Measurements from ENCODE around the gene RTP1.

DNA sequence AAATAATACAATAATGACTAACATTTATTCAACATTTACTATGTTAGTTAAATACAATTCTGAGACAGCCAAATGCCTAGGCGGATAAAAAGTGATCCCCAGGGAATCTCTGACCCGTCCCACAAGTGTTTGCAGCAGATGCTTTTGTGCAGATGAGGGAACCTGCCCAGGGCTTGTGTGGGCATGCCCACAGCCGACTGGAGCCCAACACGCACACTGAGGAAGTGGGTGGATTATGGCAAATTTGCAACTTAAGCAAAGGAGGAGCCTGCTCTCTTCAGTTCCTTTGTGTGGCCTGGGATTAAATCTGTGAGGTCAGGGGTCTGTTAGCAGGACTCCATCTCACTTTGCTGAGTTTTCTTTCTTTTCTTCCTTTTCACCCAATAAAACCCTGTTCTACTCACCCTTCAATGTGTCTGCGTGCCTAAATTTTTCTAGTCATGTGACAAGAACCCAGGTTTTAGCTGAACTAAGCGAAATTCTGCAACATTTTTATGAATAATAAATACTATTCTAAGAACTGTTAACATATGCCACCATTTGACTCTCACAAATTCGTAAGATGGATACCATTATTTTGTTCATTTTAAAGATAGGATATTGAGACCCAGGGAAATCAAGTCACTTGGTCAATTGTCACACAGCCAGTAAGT is 13.9 kb upstream of the RTP1 start:
- TF ChIP-seq POLR2A (IDR thresholded peaks at IDR 0.05; ENCODE audit: low read depth, low read length), result no peak
- TF ChIP-seq, protein P1, sequence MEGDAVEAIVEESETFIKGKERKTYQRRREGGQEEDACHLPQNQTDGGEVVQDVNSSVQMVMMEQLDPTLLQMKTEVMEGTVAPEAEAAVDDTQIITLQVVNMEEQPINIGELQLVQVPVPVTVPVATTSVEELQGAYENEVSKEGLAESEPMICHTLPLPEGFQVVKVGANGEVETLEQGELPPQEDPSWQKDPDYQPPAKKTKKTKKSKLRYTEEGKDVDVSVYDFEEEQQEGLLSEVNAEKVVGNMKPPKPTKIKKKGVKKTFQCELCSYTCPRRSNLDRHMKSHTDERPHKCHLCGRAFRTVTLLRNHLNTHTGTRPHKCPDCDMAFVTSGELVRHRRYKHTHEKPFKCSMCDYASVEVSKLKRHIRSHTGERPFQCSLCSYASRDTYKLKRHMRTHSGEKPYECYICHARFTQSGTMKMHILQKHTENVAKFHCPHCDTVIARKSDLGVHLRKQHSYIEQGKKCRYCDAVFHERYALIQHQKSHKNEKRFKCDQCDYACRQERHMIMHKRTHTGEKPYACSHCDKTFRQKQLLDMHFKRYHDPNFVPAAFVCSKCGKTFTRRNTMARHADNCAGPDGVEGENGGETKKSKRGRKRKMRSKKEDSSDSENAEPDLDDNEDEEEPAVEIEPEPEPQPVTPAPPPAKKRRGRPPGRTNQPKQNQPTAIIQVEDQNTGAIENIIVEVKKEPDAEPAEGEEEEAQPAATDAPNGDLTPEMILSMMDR (conservative IDR thresholded peaks at IDR 0.05; ENCODE audit: low read depth, low read length), result no peak
- TF ChIP-seq RCOR1 (IDR thresholded peaks at IDR 0.05; ENCODE audit: insufficient replicate concordance, low read length), result no peak
- peak; percentile 58; the same call in 1 of the 2 replicates for TF ChIP-seq MAFK (IDR thresholded peaks at IDR 0.05; ENCODE audit: low read depth, low read length)
- TF ChIP-seq CEBPB (IDR thresholded peaks at IDR 0.05; ENCODE audit: low read depth, low read length), result no peak
- no peak for TF ChIP-seq CHD1 (IDR thresholded peaks at IDR 0.05; ENCODE audit: low read depth, low read length)
- TF ChIP-seq MAZ (IDR thresholded peaks at IDR 0.05; ENCODE audit: borderline replicate concordance, low read depth, low read length), result no peak
- TF ChIP-seq, protein P2, sequence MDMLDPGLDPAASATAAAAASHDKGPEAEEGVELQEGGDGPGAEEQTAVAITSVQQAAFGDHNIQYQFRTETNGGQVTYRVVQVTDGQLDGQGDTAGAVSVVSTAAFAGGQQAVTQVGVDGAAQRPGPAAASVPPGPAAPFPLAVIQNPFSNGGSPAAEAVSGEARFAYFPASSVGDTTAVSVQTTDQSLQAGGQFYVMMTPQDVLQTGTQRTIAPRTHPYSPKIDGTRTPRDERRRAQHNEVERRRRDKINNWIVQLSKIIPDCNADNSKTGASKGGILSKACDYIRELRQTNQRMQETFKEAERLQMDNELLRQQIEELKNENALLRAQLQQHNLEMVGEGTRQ (IDR thresholded peaks at IDR 0.05; ENCODE audit: low read depth, low read length), result no peak

All from IMR-90 (cell line).